HCT116 (cell line): Measurements from ENCODE around the gene PRSS2.
"Not testable (repeated sequence)": the region's sequence is repeated elsewhere in the genome, so short reads cannot be mapped to it uniquely, and the experiment has no call there.

Experiments
- CTCF ChIP-seq, 3 experiments: fragments of 200-600 bp in 1 of 3; sonication (generic) in 1 of 3; IDR thresholded peaks in 2 of 3; conservative IDR thresholded peaks in 1 of 3; 2 replicates each; pipeline ENCODE4 v1.5.1; 2012 to 2017; ENCODE audit warnings: low read depth in 2 of 3, low read length in 2 of 3, antibody characterized with exemption in 1 of 3, borderline replicate concordance in 1 of 3, control low read depth in 1 of 3, mild to moderate bottlenecking in 1 of 3, mixed read lengths in 1 of 3, mixed run types in 1 of 3, moderate library complexity in 1 of 3; ENCODE audit not compliant: insufficient read depth in 1 of 3
- EZH2 ChIP-seq: fragments of 200-600 bp; sonication (generic); IDR thresholded peaks from 2 replicates; pipeline ENCODE4 v1.6.1; 2017; ENCODE audit warnings: antibody characterized with exemption, mixed run types
- JUND ChIP-seq: IDR thresholded peaks from 2 replicates; pipeline ENCODE4 v1.6.1; 2012
- SRF ChIP-seq: IDR thresholded peaks from 2 replicates; pipeline ENCODE4 v1.6.1; 2012; ENCODE audit warnings: low read depth
- YY1 ChIP-seq: IDR thresholded peaks from 2 replicates; pipeline ENCODE4 v1.6.1; 2011; ENCODE audit warnings: low read length, low read depth, moderate library complexity, mild to moderate bottlenecking; ENCODE audit not compliant: insufficient replicate concordance; ENCODE audit errors: extremely low read depth
- ZBTB33 ChIP-seq: IDR thresholded peaks from 2 replicates; pipeline ENCODE4 v1.6.1; 2011; ENCODE audit warnings: mild to moderate bottlenecking, low read length, moderate library complexity; ENCODE audit not compliant: insufficient replicate concordance; ENCODE audit errors: extremely low read depth
- ZFX ChIP-seq: fragments of 450-650 bp; IDR thresholded peaks from 2 replicates; pipeline ENCODE4 v1.6.1; 2017

- not testable (repeated sequence) for TF ChIP-seq ZBTB33; CTCF (IDR thresholded peaks at IDR 0.05 in 2 of 3, conservative IDR thresholded peaks at IDR 0.05 in 1 of 3; ENCODE audit: borderline replicate concordance in 1 of 3, insufficient read depth in 1 of 3, low read depth in 2 of 3, low read length in 2 of 3); JUND; YY1; EZH2; ZFX; SRF
Measured at GRCh38 chr7:142776845-142777225, 6.1 kb downstream of the PRSS2 start.
